ENCODE measurements around the gene CRABP1.

Gene CRABP1

GRCh38 chr15:78362716-78363380, 22.7 kb downstream of the CRABP1 start:
- Histone ChIP-seq H2AFZ (no peak overlapping the region), H3K9me3 (ENCODE audit: control insufficient read depth, low read length) (no peaks in the 10 kb centered on the region), H3K9ac (no peak overlapping the region), H3K4me1 (no peaks in the 10 kb centered on the region), H3K4me2 (ENCODE audit: low read length) (no peak overlapping the region), H3K27ac (no peak overlapping the region), H3K36me3 (ENCODE audit: control insufficient read depth, insufficient read depth, low read length) (no peaks in the 10 kb centered on the region), H3K79me2 (no peaks in the 10 kb centered on the region), H3K27me3 (ENCODE audit: control insufficient read depth, insufficient read depth, low read length) (no peaks in the 10 kb centered on the region), H3K4me3 (ENCODE audit: low read depth, low read length) (no peak overlapping the region)
- TF ChIP-seq, protein P1, sequence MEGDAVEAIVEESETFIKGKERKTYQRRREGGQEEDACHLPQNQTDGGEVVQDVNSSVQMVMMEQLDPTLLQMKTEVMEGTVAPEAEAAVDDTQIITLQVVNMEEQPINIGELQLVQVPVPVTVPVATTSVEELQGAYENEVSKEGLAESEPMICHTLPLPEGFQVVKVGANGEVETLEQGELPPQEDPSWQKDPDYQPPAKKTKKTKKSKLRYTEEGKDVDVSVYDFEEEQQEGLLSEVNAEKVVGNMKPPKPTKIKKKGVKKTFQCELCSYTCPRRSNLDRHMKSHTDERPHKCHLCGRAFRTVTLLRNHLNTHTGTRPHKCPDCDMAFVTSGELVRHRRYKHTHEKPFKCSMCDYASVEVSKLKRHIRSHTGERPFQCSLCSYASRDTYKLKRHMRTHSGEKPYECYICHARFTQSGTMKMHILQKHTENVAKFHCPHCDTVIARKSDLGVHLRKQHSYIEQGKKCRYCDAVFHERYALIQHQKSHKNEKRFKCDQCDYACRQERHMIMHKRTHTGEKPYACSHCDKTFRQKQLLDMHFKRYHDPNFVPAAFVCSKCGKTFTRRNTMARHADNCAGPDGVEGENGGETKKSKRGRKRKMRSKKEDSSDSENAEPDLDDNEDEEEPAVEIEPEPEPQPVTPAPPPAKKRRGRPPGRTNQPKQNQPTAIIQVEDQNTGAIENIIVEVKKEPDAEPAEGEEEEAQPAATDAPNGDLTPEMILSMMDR (IDR thresholded peaks at IDR 0.05): no peak

GRCh38 chr15:78363381-78363734, 23.2 kb downstream of the CRABP1 start:
- Histone ChIP-seq H3K9me3 (ENCODE audit: control insufficient read depth, low read length) (no peaks in the 10 kb centered on the region), H3K36me3 (ENCODE audit: control insufficient read depth, insufficient read depth, low read length) (no peaks in the 10 kb centered on the region), H3K4me3 (ENCODE audit: low read depth, low read length) (no peak overlapping the region), H3K9ac (no peak overlapping the region), H3K4me1 (no peaks in the 10 kb centered on the region), H3K4me2 (ENCODE audit: low read length) (no peak overlapping the region), H3K27ac (no peak overlapping the region), H3K79me2 (no peaks in the 10 kb centered on the region), H2AFZ (no peak overlapping the region), H3K27me3 (ENCODE audit: control insufficient read depth, insufficient read depth, low read length) (no peaks in the 10 kb centered on the region)
- TF ChIP-seq, protein P1 (IDR thresholded peaks at IDR 0.05): no peak

DNA sequence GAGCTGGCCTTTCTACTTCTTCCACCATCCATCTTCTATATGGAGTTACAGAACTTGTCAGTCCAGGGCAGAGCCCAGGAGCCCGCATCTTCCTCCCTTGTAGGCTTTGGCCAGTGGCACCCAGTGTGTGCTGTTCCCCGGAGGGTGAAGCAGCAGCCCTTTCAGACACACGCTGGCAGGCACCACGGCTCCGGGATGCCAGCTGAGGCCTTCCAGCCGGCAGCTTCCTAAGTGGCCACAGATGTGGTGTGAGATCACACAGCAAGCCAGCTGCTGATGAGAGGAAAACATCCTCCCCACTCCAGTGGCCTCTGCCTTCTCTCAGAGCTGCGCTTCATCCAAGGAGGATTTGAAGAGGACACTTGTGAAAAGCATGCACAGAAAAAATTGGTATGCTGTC, 24.1 kb downstream of the CRABP1 start:
- Histone ChIP-seq H3K27ac (no peak overlapping the region), H3K4me2 (ENCODE audit: low read length) (no peak overlapping the region), H2AFZ (no peak overlapping the region), H3K79me2 (no peaks in the 10 kb centered on the region), H3K27me3 (ENCODE audit: control insufficient read depth, insufficient read depth, low read length) (no peaks in the 10 kb centered on the region), H3K9me3 (ENCODE audit: control insufficient read depth, low read length) (no peaks in the 10 kb centered on the region), H3K36me3 (ENCODE audit: control insufficient read depth, insufficient read depth, low read length) (no peaks in the 10 kb centered on the region), H3K9ac (no peak overlapping the region), H3K4me1 (no peaks in the 10 kb centered on the region), H3K4me3 (ENCODE audit: low read depth, low read length) (no peak overlapping the region)
- TF ChIP-seq, protein P1 (IDR thresholded peaks at IDR 0.05): no peak

DNA sequence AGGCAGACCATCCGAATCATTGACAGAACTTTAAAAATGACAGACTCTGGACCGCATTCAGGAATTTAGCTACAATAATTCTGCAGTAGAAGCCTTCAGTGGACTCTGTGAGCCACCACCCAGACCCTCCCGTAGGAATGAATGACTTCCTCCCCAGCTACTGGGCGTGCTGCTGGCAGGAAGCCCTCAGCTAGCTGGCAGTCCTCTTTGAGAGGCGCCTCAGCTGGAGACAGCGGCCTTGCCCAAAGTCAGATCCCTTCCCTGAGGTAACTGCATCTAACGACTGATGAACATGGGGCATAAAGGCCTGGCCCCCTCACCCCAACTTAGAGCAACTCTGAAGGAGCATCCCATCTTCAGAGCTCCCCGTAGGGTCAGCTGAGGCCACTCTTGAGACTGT, 25.8 kb downstream of the CRABP1 start:
- no peaks in the 10 kb centered on the region for H3K4me1 ChIP-seq
- no peaks in the 10 kb centered on the region for H3K36me3 ChIP-seq (ENCODE audit: control insufficient read depth, insufficient read depth, low read length)
- no peak overlapping the region for H3K4me3 ChIP-seq (ENCODE audit: low read depth, low read length)
- no peaks in the 10 kb centered on the region for H3K9me3 ChIP-seq (ENCODE audit: control insufficient read depth, low read length)
- H3K27ac ChIP-seq: no peak overlapping the region
- H3K4me2 ChIP-seq (ENCODE audit: low read length): no peak overlapping the region
- no peaks in the 10 kb centered on the region for H3K79me2 ChIP-seq
- no peaks in the 10 kb centered on the region for H3K27me3 ChIP-seq (ENCODE audit: control insufficient read depth, insufficient read depth, low read length)
- no peak overlapping the region for H2AFZ ChIP-seq
- TF ChIP-seq, protein P1 (IDR thresholded peaks at IDR 0.05): no peak
- no peak overlapping the region for H3K9ac ChIP-seq

GRCh38 chr15:78366342-78366741, 26.2 kb downstream of the CRABP1 start:
- no peaks in the 10 kb centered on the region for H3K27me3 ChIP-seq (ENCODE audit: control insufficient read depth, insufficient read depth, low read length)
- TF ChIP-seq, protein P1 (IDR thresholded peaks at IDR 0.05): no peak
- no peaks in the 10 kb centered on the region for H3K9me3 ChIP-seq (ENCODE audit: control insufficient read depth, low read length)
- H3K27ac ChIP-seq: no peak overlapping the region
- H3K4me2 ChIP-seq (ENCODE audit: low read length): no peak overlapping the region
- no peak overlapping the region for H3K9ac ChIP-seq
- no peak overlapping the region for H2AFZ ChIP-seq
- H3K79me2 ChIP-seq: no peaks in the 10 kb centered on the region
- no peaks in the 10 kb centered on the region for H3K4me1 ChIP-seq
- no peaks in the 10 kb centered on the region for H3K36me3 ChIP-seq (ENCODE audit: control insufficient read depth, insufficient read depth, low read length)
- H3K4me3 ChIP-seq (ENCODE audit: low read depth, low read length): no peak overlapping the region
